Fibroblast of mammary gland (primary cell): ENCODE data around the gene PLEKHH2.

Experiments used
- DNase-seq: peaks from one replicate; pipeline ENCODE4 v3.0.0-alpha.2; 2010; ENCODE audit warnings: low read depth
- H3K4me3 ChIP-seq: 2 replicates; pipeline ENCODE4 v1.5.1; 2011; ENCODE audit warnings: low read depth, mild to moderate bottlenecking, low read length, moderate library complexity; ENCODE audit not compliant: control insufficient read depth
- TF ChIP-seq, protein P1 (sequence below): conservative IDR thresholded peaks from 2 replicates; pipeline ENCODE4 v1.5.1; 2011; ENCODE audit warnings: low read depth, low read length, inconsistent platforms; ENCODE audit not compliant: control insufficient read depth, insufficient read depth

PLEKHH2 gene

GRCh38 chr2:43642363-43642762 lies 5.3 kb downstream of the PLEKHH2 start:
- H3K4me3 ChIP-seq: no peak overlapping the region
- TF ChIP-seq, protein P1, sequence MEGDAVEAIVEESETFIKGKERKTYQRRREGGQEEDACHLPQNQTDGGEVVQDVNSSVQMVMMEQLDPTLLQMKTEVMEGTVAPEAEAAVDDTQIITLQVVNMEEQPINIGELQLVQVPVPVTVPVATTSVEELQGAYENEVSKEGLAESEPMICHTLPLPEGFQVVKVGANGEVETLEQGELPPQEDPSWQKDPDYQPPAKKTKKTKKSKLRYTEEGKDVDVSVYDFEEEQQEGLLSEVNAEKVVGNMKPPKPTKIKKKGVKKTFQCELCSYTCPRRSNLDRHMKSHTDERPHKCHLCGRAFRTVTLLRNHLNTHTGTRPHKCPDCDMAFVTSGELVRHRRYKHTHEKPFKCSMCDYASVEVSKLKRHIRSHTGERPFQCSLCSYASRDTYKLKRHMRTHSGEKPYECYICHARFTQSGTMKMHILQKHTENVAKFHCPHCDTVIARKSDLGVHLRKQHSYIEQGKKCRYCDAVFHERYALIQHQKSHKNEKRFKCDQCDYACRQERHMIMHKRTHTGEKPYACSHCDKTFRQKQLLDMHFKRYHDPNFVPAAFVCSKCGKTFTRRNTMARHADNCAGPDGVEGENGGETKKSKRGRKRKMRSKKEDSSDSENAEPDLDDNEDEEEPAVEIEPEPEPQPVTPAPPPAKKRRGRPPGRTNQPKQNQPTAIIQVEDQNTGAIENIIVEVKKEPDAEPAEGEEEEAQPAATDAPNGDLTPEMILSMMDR: no peak
- no peak for DNase-seq

DNA sequence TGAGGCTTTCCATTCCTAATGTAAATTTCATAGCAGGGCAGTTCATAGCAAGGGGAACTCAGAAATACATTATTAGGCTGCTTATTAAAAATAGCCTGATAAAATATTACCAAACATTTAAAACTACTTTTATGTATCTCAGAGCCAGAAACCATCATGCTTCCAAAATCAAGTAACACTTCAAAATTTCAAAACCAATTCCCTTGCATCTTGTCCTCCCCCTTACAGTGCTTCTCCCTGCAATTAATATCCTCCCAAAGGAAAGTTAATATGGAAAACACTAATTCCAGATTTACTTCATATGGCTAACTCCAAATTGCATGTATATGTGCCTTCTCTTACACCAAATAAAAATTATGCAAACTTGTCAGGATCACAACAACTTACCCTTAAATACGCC lies 6.6 kb downstream of the PLEKHH2 start:
- no peak overlapping the region for H3K4me3 ChIP-seq
- DNase-seq: no peak
- TF ChIP-seq, protein P1: no peak

DNA sequence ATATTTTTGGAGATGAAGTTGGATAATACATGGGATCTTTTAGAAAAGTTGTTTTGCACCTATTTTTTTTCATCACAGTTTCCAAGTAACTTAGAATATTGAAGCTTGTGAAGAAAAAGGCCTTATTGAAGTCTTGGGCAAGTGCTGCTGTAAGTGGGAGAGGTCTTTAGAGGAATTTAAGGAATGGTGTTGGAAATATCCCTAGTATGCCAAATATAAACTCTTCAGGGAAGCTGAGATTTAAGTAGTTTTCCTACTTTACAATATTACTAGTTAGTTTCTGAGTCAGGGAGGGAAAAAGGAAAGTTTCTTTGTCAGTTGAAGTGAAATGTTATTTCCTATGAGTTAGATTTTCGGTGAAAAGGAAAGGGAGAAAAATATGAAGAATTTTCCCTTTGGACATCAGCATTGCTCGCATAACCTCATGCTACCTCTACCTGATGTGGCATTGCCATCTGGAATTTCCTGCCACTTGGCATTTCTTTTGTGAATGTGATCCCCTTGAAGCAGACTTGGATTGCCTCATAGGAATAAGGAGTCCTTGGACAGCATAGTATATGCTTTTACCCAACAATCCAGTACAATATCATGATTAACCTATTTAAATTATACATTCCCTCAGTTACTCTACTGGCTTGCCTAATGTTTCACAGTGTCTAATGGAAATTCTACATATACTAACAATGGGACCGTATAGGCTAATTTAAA lies 12.1 kb downstream of the PLEKHH2 start:
- DNase-seq: no peak
- TF ChIP-seq, protein P1: no peak
- no peak overlapping the region for H3K4me3 ChIP-seq

DNA sequence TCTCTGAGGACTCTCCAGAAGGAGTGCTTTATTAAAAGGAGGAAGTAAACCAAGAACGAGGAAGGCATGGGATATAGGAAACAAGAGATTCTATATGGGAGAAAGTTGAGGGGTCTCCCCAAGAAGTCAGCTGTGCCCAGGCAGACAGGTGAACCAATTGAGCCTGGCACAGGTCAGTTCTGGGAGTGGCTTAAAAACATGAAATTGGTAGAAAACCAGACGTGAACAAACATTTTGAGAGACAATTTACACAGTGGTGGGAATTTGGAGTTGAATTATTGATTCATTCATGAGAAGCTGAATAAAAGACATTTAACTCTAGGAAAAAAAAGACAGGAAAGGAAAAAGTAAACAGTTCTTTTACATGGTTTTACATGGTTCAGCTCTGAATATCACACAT lies 16.4 kb downstream of the PLEKHH2 start:
- H3K4me3 ChIP-seq: no peak overlapping the region
- TF ChIP-seq, protein P1: no peak
- no peak for DNase-seq

GRCh38 chr2:43657241-43657640 lies 20.2 kb downstream of the PLEKHH2 start:
- H3K4me3 ChIP-seq: no peak overlapping the region
- TF ChIP-seq, protein P1: no peak
- DNase-seq: no peak

GRCh38 chr2:43675646-43676321 lies 38.7 kb downstream of the PLEKHH2 start:
- H3K4me3 ChIP-seq: peak overlapping the region; percentile 64
- TF ChIP-seq, protein P1: no peak
- no peak for DNase-seq
